OCI-LY3 (cell line): ENCODE results near the gene CNPY1.

Experiments used
- H2AFZ ChIP-seq: fragments of 200-600, 300-600 bp; shearing (Covaris generic); 2 replicates; pipeline ENCODE4 v1.6.0; 2014; ENCODE audit warnings: antibody characterized with exemption, low read depth, low read length
- H3K27ac ChIP-seq: fragments of 200-600, 300-600 bp; sonication (generic); 2 replicates; pipeline ENCODE4 v1.5.1; 2014; ENCODE audit warnings: mild to moderate bottlenecking, low read length, moderate library complexity, mixed read lengths
- H3K27me3 ChIP-seq: fragments of 200-600, 300-600 bp; sonication (generic); 2 replicates; pipeline ENCODE4 v1.6.1; 2014; ENCODE audit warnings: low read depth, low read length, mixed read lengths
- H3K36me3 ChIP-seq: fragments of 200-600, 300-600 bp; sonication (generic); replicated peaks from 2 replicates; pipeline ENCODE3; 2014; ENCODE audit warnings: low read depth, low read length, mixed read lengths
- H3K4me1 ChIP-seq: fragments of 300-600, 200-600 bp; sonication (generic); 2 replicates; pipeline ENCODE4 v1.6.1; 2014; ENCODE audit warnings: low read length, mixed read lengths
- H3K4me2 ChIP-seq: fragments of 200-600, 300-600 bp; sonication (generic); 2 replicates; pipeline ENCODE4 v1.6.1; 2014; ENCODE audit warnings: low read length, mixed read lengths
- H3K4me3 ChIP-seq: fragments of 300-600, 200-600 bp; sonication (generic); 2 replicates; pipeline ENCODE4 v1.5.1; 2014; ENCODE audit warnings: antibody characterized with exemption, mild to moderate bottlenecking, low read length, moderate library complexity
- H3K79me2 ChIP-seq: fragments of 300-600, 200-600 bp; shearing (Covaris generic); 2 replicates; pipeline ENCODE4 v1.6.1; 2014; ENCODE audit warnings: mild to moderate bottlenecking, low read length, mixed read lengths
- H3K9ac ChIP-seq: fragments of 300-600, 200-600 bp; shearing (Covaris generic); 2 replicates; pipeline ENCODE4 v1.6.0; 2014; ENCODE audit warnings: mild to moderate bottlenecking, low read length, moderate library complexity
- H3K9me3 ChIP-seq: fragments of 200-600, 300-600 bp; shearing (Covaris generic); 2 replicates; pipeline ENCODE4 v1.6.1; 2014; ENCODE audit warnings: low read length, mixed read lengths; ENCODE audit not compliant: insufficient read depth
- H4K20me1 ChIP-seq: fragments of 200-600, 300-600 bp; sonication (generic); 2 replicates; pipeline ENCODE4 v1.6.1; 2016; ENCODE audit warnings: low read length, mixed read lengths; ENCODE audit not compliant: insufficient read depth
- EZH2phosphoT487 ChIP-seq: fragments of 200-600 bp; shearing (Covaris generic); IDR thresholded peaks from 2 replicates; pipeline ENCODE4 v1.6.1; 2018; ENCODE audit warnings: antibody characterized with exemption, mixed run types, low read depth
- TF ChIP-seq, protein P1 (sequence below): fragments of 200-600, 300-600 bp; sonication (generic); IDR thresholded peaks from 2 replicates; pipeline ENCODE4 v1.5.1; 2014; ENCODE audit warnings: antibody characterized with exemption, low read length, low read depth

The CNPY1 gene

DNA sequence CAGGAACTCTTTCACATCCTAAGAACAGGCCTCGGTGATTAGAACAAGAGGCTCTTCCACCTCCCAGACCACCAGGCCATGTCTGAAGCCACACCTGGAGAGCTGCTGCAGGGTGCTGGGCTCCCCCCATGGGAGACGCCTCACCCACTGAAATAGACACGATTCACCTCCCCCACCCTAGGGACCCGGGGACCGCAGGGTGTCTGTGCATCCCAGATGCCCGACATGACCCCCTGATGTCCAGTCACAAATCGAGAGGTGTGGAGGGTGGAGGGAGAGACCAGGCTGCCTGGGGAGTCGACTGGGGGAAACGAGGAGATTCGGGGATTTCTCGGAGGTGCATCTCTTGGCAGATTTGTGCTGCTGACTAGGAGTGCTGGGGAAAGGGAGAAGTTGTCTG is 31.0 kb downstream of the CNPY1 start:
- Histone ChIP-seq H3K79me2 (no peaks in the 10 kb centered on the region), H3K4me1 (no peaks in the 10 kb centered on the region), H3K9me3 (no peaks in the 10 kb centered on the region), H3K27me3 (peaks cover 52% of the 10 kb centered on the region), H3K36me3 (no peaks in the 10 kb centered on the region), H4K20me1 (no peaks in the 10 kb centered on the region), H3K4me3 (no peak overlapping the region), H2AFZ (no peak overlapping the region), H3K27ac (no peak overlapping the region), H3K4me2 (no peak overlapping the region), H3K9ac (no peak overlapping the region)
- no peak for TF ChIP-seq EZH2phosphoT487
- TF ChIP-seq, protein P1, sequence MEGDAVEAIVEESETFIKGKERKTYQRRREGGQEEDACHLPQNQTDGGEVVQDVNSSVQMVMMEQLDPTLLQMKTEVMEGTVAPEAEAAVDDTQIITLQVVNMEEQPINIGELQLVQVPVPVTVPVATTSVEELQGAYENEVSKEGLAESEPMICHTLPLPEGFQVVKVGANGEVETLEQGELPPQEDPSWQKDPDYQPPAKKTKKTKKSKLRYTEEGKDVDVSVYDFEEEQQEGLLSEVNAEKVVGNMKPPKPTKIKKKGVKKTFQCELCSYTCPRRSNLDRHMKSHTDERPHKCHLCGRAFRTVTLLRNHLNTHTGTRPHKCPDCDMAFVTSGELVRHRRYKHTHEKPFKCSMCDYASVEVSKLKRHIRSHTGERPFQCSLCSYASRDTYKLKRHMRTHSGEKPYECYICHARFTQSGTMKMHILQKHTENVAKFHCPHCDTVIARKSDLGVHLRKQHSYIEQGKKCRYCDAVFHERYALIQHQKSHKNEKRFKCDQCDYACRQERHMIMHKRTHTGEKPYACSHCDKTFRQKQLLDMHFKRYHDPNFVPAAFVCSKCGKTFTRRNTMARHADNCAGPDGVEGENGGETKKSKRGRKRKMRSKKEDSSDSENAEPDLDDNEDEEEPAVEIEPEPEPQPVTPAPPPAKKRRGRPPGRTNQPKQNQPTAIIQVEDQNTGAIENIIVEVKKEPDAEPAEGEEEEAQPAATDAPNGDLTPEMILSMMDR: no peak

GRCh38 chr7:155514296-155514695 is 32.1 kb downstream of the CNPY1 start:
- Histone ChIP-seq H3K4me2 (no peak overlapping the region), H3K79me2 (no peaks in the 10 kb centered on the region), H3K9me3 (no peaks in the 10 kb centered on the region), H3K4me1 (no peaks in the 10 kb centered on the region), H3K4me3 (no peak overlapping the region), H3K27me3 (peaks cover 48% of the 10 kb centered on the region), H4K20me1 (no peaks in the 10 kb centered on the region), H3K9ac (no peak overlapping the region), H3K27ac (no peak overlapping the region), H2AFZ (no peak overlapping the region), H3K36me3 (no peaks in the 10 kb centered on the region)
- TF ChIP-seq, protein P1: no peak
- no peak for TF ChIP-seq EZH2phosphoT487

- H3K9ac ChIP-seq: no peak overlapping the region
- no peaks in the 10 kb centered on the region for H3K9me3 ChIP-seq
- no peaks in the 10 kb centered on the region for H3K4me1 ChIP-seq
- H2AFZ ChIP-seq: no peak overlapping the region
- H3K27ac ChIP-seq: no peak overlapping the region
- H3K36me3 ChIP-seq: no peaks in the 10 kb centered on the region
- TF ChIP-seq, protein P1: no peak
- no peak for TF ChIP-seq EZH2phosphoT487
- no peaks in the 10 kb centered on the region for H4K20me1 ChIP-seq
- no peaks in the 10 kb centered on the region for H3K79me2 ChIP-seq
- H3K27me3 ChIP-seq: peaks cover 44% of the 10 kb centered on the region
- H3K4me2 ChIP-seq: no peak overlapping the region
- no peak overlapping the region for H3K4me3 ChIP-seq
Observed at GRCh38 chr7:155513543-155514285, 32.6 kb downstream of the CNPY1 start.

GRCh38 chr7:155512246-155512887 is 34.0 kb downstream of the CNPY1 start:
- no peaks in the 10 kb centered on the region for H3K9me3 ChIP-seq
- H3K4me3 ChIP-seq: no peak overlapping the region
- no peak overlapping the region for H3K27ac ChIP-seq
- no peaks in the 10 kb centered on the region for H4K20me1 ChIP-seq
- H3K79me2 ChIP-seq: no peaks in the 10 kb centered on the region
- no peak overlapping the region for H3K9ac ChIP-seq
- no peak overlapping the region for H2AFZ ChIP-seq
- H3K36me3 ChIP-seq: no peaks in the 10 kb centered on the region
- peaks cover 45% of the 10 kb centered on the region for H3K27me3 ChIP-seq
- TF ChIP-seq EZH2phosphoT487: no peak
- TF ChIP-seq, protein P1: no peak
- H3K4me2 ChIP-seq: no peak overlapping the region
- no peaks in the 10 kb centered on the region for H3K4me1 ChIP-seq
